Ishikawa (cell line): ENCODE measurements around the gene C3orf18.

Experiments
- CEBPB ChIP-seq: IDR thresholded peaks from 2 replicates; pipeline ENCODE4 v1.6.1; 2012
- CREB1 ChIP-seq: IDR thresholded peaks from 2 replicates; pipeline ENCODE4 v1.6.1; 2012; ENCODE audit warnings: low read depth
- EGR1 ChIP-seq: IDR thresholded peaks from 2 replicates; pipeline ENCODE4 v1.6.1; 2012
- EP300 ChIP-seq: IDR thresholded peaks from 2 replicates; pipeline ENCODE4 v1.6.1; 2012; ENCODE audit warnings: borderline replicate concordance
- FOXM1 ChIP-seq: IDR thresholded peaks from 2 replicates; pipeline ENCODE4 v1.6.1; 2012; ENCODE audit warnings: low read depth, borderline replicate concordance
- MAX ChIP-seq: IDR thresholded peaks from 2 replicates; pipeline ENCODE4 v1.6.1; 2012
- NFIC ChIP-seq: IDR thresholded peaks from 2 replicates; pipeline ENCODE4 v1.6.1; 2012
- RAD21 ChIP-seq: IDR thresholded peaks from 2 replicates; pipeline ENCODE4 v1.6.1; 2012; ENCODE audit warnings: low read depth
- TAF1 ChIP-seq: IDR thresholded peaks from 2 replicates; pipeline ENCODE4 v1.6.1; 2012; ENCODE audit warnings: low read depth, mild to moderate bottlenecking
- TCF12 ChIP-seq: IDR thresholded peaks from 2 replicates; pipeline ENCODE4 v1.6.1; 2012; ENCODE audit warnings: low read depth
- TEAD4 ChIP-seq: IDR thresholded peaks from 2 replicates; pipeline ENCODE4 v1.6.1; 2012
- YY1 ChIP-seq: IDR thresholded peaks from 2 replicates; pipeline ENCODE4 v1.6.1; 2012; ENCODE audit warnings: low read depth
- ZBTB7A ChIP-seq: IDR thresholded peaks from 2 replicates; pipeline ENCODE4 v1.6.1; 2012; ENCODE audit warnings: low read depth
- TF ChIP-seq, protein P1 (sequence below): IDR thresholded peaks from 2 replicates; pipeline ENCODE4 v1.6.1; 2012; ENCODE audit warnings: low read depth, mild to moderate bottlenecking
- TF ChIP-seq, protein P2 (sequence below): IDR thresholded peaks from 2 replicates; pipeline ENCODE4 v1.6.1; 2012

Gene C3orf18

DNA sequence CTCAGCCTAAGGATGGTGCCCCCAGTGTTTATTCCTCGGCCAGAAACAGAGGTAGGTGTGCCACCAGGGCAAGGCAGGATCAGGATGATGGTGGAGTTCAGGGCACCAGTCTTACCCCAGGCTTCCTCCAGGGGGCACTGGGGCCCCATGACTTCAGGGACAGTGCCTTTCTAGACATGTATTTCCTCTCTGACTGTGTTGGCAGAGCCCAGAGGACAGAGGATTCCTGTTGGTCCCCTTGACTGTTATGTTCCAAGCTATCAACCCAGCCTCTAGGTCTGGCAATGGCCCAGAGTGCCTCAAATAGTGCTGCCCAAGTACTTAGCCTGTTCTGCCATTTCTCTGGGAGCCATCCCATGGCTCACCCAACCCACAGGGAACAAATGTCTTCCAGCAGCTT, 4.6 kb upstream of the C3orf18 start:
- TF ChIP-seq CREB1 (no peak), CEBPB (no peak), RAD21 (peak; percentile 96)

DNA sequence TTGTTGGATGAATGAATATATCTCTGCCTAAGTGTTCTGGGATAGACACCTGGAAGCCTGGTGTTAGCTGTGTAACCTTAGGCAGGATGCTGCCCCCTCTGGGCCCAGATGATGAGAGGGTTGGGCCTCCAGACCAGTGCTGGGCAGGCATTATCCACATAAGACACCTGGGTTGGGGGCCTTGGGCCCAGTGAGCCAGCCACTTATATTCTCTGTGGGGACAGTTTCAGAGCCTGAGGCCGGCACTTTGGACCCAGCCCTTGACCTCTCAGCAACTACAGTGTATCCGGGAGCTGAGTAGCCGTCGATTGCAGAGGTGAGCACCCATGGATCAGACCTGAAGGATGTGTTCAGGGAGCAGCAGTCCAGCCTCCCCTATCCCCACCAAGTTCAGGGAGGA, 3.9 kb upstream of the C3orf18 start:
- TF ChIP-seq CREB1 (no peak), FOXM1 (no peak), YY1 (no peak), RAD21 (no peak), NFIC (no peak)
- TF ChIP-seq, protein P1, sequence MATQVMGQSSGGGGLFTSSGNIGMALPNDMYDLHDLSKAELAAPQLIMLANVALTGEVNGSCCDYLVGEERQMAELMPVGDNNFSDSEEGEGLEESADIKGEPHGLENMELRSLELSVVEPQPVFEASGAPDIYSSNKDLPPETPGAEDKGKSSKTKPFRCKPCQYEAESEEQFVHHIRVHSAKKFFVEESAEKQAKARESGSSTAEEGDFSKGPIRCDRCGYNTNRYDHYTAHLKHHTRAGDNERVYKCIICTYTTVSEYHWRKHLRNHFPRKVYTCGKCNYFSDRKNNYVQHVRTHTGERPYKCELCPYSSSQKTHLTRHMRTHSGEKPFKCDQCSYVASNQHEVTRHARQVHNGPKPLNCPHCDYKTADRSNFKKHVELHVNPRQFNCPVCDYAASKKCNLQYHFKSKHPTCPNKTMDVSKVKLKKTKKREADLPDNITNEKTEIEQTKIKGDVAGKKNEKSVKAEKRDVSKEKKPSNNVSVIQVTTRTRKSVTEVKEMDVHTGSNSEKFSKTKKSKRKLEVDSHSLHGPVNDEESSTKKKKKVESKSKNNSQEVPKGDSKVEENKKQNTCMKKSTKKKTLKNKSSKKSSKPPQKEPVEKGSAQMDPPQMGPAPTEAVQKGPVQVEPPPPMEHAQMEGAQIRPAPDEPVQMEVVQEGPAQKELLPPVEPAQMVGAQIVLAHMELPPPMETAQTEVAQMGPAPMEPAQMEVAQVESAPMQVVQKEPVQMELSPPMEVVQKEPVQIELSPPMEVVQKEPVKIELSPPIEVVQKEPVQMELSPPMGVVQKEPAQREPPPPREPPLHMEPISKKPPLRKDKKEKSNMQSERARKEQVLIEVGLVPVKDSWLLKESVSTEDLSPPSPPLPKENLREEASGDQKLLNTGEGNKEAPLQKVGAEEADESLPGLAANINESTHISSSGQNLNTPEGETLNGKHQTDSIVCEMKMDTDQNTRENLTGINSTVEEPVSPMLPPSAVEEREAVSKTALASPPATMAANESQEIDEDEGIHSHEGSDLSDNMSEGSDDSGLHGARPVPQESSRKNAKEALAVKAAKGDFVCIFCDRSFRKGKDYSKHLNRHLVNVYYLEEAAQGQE = no peak

- TF ChIP-seq NFIC (no peak), YY1 (no peak), ZBTB7A (no peak), RAD21 (no peak), CEBPB (no peak), TCF12 (no peak), CREB1 (no peak), MAX (no peak)
- TF ChIP-seq, protein P2, sequence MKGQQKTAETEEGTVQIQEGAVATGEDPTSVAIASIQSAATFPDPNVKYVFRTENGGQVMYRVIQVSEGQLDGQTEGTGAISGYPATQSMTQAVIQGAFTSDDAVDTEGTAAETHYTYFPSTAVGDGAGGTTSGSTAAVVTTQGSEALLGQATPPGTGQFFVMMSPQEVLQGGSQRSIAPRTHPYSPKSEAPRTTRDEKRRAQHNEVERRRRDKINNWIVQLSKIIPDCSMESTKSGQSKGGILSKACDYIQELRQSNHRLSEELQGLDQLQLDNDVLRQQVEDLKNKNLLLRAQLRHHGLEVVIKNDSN = no peak
Observed at GRCh38 chr3:50570508-50571279, 3.1 kb upstream of the C3orf18 start.

GRCh38 chr3:50568947-50569749, 1.6 kb upstream of the C3orf18 start, which contains the start of gene HEMK1:
Gene HEMK1 (plus strand): TSS chr3:50569522. CDS start chr3:50571105, 1,583 bp downstream.
- TF ChIP-seq RAD21 (no peak), TEAD4 (no peak), TCF12 (peak; percentile 76), MAX (peak; percentile 83), EP300 (0 out of 2 replicates have a peak, but pooled peaks have one; percentile 26), YY1 (peak; percentile 53; the same call in 1 of the 2 replicates), NFIC (peak; percentile 89), CEBPB (no peak), EGR1 (peak; percentile 47), TAF1 (peak; percentile 86), FOXM1 (no peak), CREB1 (peak; percentile 79), ZBTB7A (peak; percentile 94)
- TF ChIP-seq, protein P1 = 0 out of 2 replicates have a peak, but pooled peaks have one; percentile 4
- TF ChIP-seq, protein P2 = peak; percentile 55

DNA sequence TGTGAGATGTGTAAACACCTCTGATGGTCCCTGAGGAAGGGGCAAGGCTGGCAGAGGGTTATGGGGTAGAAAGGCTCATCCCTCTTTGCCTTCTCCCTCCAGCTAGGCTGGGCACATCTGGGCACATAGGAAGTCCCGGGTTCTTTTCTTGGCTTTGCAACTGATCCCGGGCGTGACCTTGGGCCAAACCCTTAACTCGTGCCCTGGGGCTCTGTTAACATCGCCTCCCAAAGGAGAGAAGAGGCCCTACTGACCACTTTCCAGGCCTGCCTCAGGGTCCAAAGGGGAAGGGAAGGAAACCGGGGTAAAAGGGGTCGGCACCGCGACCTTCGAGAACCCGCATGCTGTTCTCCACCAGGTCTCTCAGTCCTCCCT, 549 bp downstream of the C3orf18 start:
- TF ChIP-seq NFIC (no peak), CEBPB (no peak)
- TF ChIP-seq, protein P2 = no peak

DNA sequence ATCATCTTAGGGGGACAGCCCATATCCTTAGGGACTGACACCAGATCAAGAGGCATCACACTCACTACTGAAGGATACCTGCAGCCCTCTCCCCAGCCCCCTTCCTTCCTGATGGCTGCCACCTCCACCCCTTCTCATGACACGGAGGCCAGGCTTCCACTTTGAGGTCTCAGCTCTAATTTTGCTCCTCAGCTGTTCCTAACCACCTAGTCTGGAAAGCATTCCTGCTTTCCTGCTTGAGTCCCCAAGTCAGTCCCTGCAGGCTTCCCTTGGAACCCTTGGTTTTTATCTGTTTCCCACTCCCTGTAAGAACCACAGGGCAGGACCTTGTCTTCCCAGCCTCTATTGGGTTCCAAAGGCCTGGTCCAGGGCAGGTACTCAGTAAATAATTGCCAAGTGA, 3.2 kb downstream of the C3orf18 start:
- TF ChIP-seq NFIC = no peak
- TF ChIP-seq TCF12 = no peak
- TF ChIP-seq RAD21 = no peak
- no peak for TF ChIP-seq CREB1
- no peak for TF ChIP-seq TEAD4
- no peak for TF ChIP-seq EGR1
- TF ChIP-seq ZBTB7A = no peak
- TF ChIP-seq, protein P2 = no peak
- TF ChIP-seq, protein P1 = no peak
- no peak for TF ChIP-seq EP300
- TF ChIP-seq MAX = no peak
- TF ChIP-seq CEBPB = no peak
- no peak for TF ChIP-seq TAF1
- TF ChIP-seq YY1 = no peak
